HCT116 (cell line): ENCODE data around the gene LIPK. TPM values are rescaled to one million over a fixed set of nuclear protein-coding genes. Genes with fewer than 3 reads are reported as not detected.

Source experiments
- ATAC-seq: fragments of 200-7000 bp; cut with Tn5 transposase; 2 replicates; pipeline ENCODE4 v1.9.1; 2020; ENCODE audit warnings: mild to moderate bottlenecking, moderate library complexity
- BruUV-seq: library from RNA; stranded (reverse); fragments of 400-500 nt; replicated peaks from 2 replicates; lab custom pipeline; 2021; lab: Mats Ljungman, UMichigan
- CTCF ChIA-PET: fragments of 300-600 bp; sonication (Branson Sonifier 250); formaldehyde crosslinking; loops from one replicate; lab custom pipeline; 2021; ENCODE audit warnings: antibody characterized with exemption; lab: Charles Lee
- POLR2A ChIA-PET: fragments of 300-600, 350-600 bp; sonication (Branson Sonifier 250); formaldehyde crosslinking; loops from one replicate; lab custom pipeline; 2021; ENCODE audit warnings: antibody characterized with exemption; lab: Charles Lee
- RAD21 ChIA-PET, 2 experiments: fragments of 300-600 bp; sonication (Branson Sonifier 250); formaldehyde crosslinking; loops; one replicate each; lab custom pipeline; 2023; ENCODE audit warnings: low total read pairs in 2 of 2; ENCODE audit not compliant: uncharacterized antibody in 2 of 2, unreplicated experiment in 2 of 2, low non-redundant PET in 1 of 2; lab: Charles Lee
- DNase-seq: peaks from one replicate; pipeline ENCODE4 v3.0.0-alpha.2; 2010; ENCODE audit warnings: low read depth, low spot score
- H2AFZ ChIP-seq: fragments of 200-600 bp; shearing (Covaris generic), sonication (generic); 2 replicates; pipeline ENCODE4 v1.6.1; 2017; ENCODE audit warnings: low read depth, mixed run types, mixed read lengths, antibody characterized with exemption, low read length; ENCODE audit not compliant: poor library complexity, severe bottlenecking
- H3K27ac ChIP-seq: 2 replicates; pipeline ENCODE4 v1.5.1; 2012; ENCODE audit warnings: low read depth, low read length
- H3K27me3 ChIP-seq: fragments of 200-600 bp; sonication (generic); 2 replicates; pipeline ENCODE4 v1.6.1; 2016; ENCODE audit warnings: mixed run types, low read length, mixed read lengths; ENCODE audit not compliant: insufficient read depth
- H3K36me3 ChIP-seq, 2 experiments: fragments of 200-500 bp in 1 of 2; fragments of 200-600 bp in 1 of 2; sonication (Bioruptor generic) in 1 of 2; sonication (generic) in 1 of 2; 2 replicates each; pipeline versions ENCODE4 v1.5.1 to v1.6.1; 2014 to 2016; ENCODE audit warnings: low read length in 2 of 2, inconsistent platforms in 1 of 2, mixed read lengths in 1 of 2, mixed run types in 1 of 2; ENCODE audit not compliant: insufficient read depth in 2 of 2, control insufficient read depth in 1 of 2
- H3K4me1 ChIP-seq, 2 experiments: fragments of 200-600 bp in 1 of 2; sonication (generic) in 1 of 2; 2 replicates each; pipeline versions ENCODE4 v1.5.1 to v1.6.1; 2012 to 2017; ENCODE audit warnings: low read length in 2 of 2, inconsistent platforms in 1 of 2, mild to moderate bottlenecking in 1 of 2, mixed read lengths in 1 of 2, mixed run types in 1 of 2, moderate library complexity in 1 of 2; ENCODE audit not compliant: insufficient read depth in 2 of 2, control insufficient read depth in 1 of 2
- H3K4me2 ChIP-seq: fragments of 200-600 bp; sonication (generic); 2 replicates; pipeline ENCODE4 v1.6.1; 2017; ENCODE audit warnings: mixed run types, low read length, mixed read lengths
- H3K4me3 ChIP-seq, 2 experiments: fragments of 200-600 bp in 1 of 2; sonication (generic) in 1 of 2; replicated peaks in 1 of 2; 2 replicates each; pipeline ENCODE4 v1.5.1; 2011 to 2016; ENCODE audit warnings: low read length in 2 of 2, control low read depth in 1 of 2, low read depth in 1 of 2, mild to moderate bottlenecking in 1 of 2, mixed read lengths in 1 of 2, mixed run types in 1 of 2
- H3K79me2 ChIP-seq: fragments of 200-600 bp; sonication (generic); 2 replicates; pipeline ENCODE4 v1.6.1; 2017; ENCODE audit warnings: mild to moderate bottlenecking, mixed run types, low read length, moderate library complexity, mixed read lengths; ENCODE audit not compliant: insufficient read depth
- H3K9ac ChIP-seq: fragments of 200-600 bp; sonication (generic); 2 replicates; pipeline ENCODE4 v1.6.1; 2016; ENCODE audit warnings: low read length, mixed read lengths
- H3K9me2 ChIP-seq: fragments of 200-600 bp; sonication (generic), shearing (Covaris generic); 2 replicates; pipeline ENCODE4 v1.6.1; 2017; ENCODE audit warnings: mixed run types, mild to moderate bottlenecking, moderate library complexity; ENCODE audit not compliant: insufficient read depth
- H3K9me3 ChIP-seq, 2 experiments: fragments of 200-500 bp in 1 of 2; fragments of 200-600 bp in 1 of 2; sonication (Bioruptor generic) in 1 of 2; sonication (generic) in 1 of 2; 2 replicates each; pipeline ENCODE4 v1.6.1; 2014 to 2017; ENCODE audit warnings: low read length in 2 of 2, mixed read lengths in 2 of 2, inconsistent platforms in 1 of 2, low read depth in 1 of 2, mild to moderate bottlenecking in 1 of 2, mixed run types in 1 of 2, moderate library complexity in 1 of 2; ENCODE audit not compliant: control insufficient read depth in 1 of 2, insufficient read depth in 1 of 2
- H4K20me1 ChIP-seq: fragments of 200-600 bp; sonication (generic), shearing (Covaris generic); 2 replicates; pipeline ENCODE4 v1.6.1; 2017; ENCODE audit warnings: mixed run types, mild to moderate bottlenecking, moderate library complexity; ENCODE audit not compliant: insufficient read depth
- ATF3 ChIP-seq: IDR thresholded peaks from 2 replicates; pipeline ENCODE4 v1.6.1; 2012
- CBX3 ChIP-seq: IDR thresholded peaks from 2 replicates; pipeline ENCODE4 v1.6.1; 2012; ENCODE audit warnings: low read depth
- CEBPB ChIP-seq: IDR thresholded peaks from 2 replicates; pipeline ENCODE4 v1.6.1; 2012; ENCODE audit warnings: low read depth
- CTCF ChIP-seq, 3 experiments: fragments of 200-600 bp in 1 of 3; sonication (generic) in 1 of 3; IDR thresholded peaks in 2 of 3; conservative IDR thresholded peaks in 1 of 3; 2 replicates each; pipeline ENCODE4 v1.5.1; 2012 to 2017; ENCODE audit warnings: low read depth in 2 of 3, low read length in 2 of 3, antibody characterized with exemption in 1 of 3, borderline replicate concordance in 1 of 3, control low read depth in 1 of 3, mild to moderate bottlenecking in 1 of 3, mixed read lengths in 1 of 3, mixed run types in 1 of 3, moderate library complexity in 1 of 3; ENCODE audit not compliant: insufficient read depth in 1 of 3
- EZH2 ChIP-seq: fragments of 200-600 bp; sonication (generic); IDR thresholded peaks from 2 replicates; pipeline ENCODE4 v1.6.1; 2017; ENCODE audit warnings: antibody characterized with exemption, mixed run types
- EZH2phosphoT487 ChIP-seq: fragments of 200-600 bp; IDR thresholded peaks from 2 replicates; pipeline ENCODE4 v1.6.1; 2018; ENCODE audit warnings: antibody characterized with exemption, borderline replicate concordance
- FOSL1 ChIP-seq: IDR thresholded peaks from 2 replicates; pipeline ENCODE4 v1.6.1; 2012; ENCODE audit warnings: low read depth
- JUND ChIP-seq: IDR thresholded peaks from 2 replicates; pipeline ENCODE4 v1.6.1; 2012
- MAX ChIP-seq: IDR thresholded peaks from 2 replicates; pipeline ENCODE4 v1.6.1; 2012
- POLR2A ChIP-seq: IDR thresholded peaks from 2 replicates; pipeline ENCODE4 v1.7.0; 2011; ENCODE audit warnings: borderline replicate concordance; ENCODE audit not compliant: insufficient read depth, insufficient read length; ENCODE audit errors: extremely low read depth
- POLR2AphosphoS5 ChIP-seq: IDR thresholded peaks from 2 replicates; pipeline ENCODE4 v1.6.1; 2011; ENCODE audit warnings: mild to moderate bottlenecking, low read depth, low read length, moderate library complexity
- RAD21 ChIP-seq: IDR thresholded peaks from 2 replicates; pipeline ENCODE4 v1.6.1; 2012; ENCODE audit warnings: low read depth, mild to moderate bottlenecking
- REST ChIP-seq: IDR thresholded peaks from 2 replicates; pipeline ENCODE4 v1.6.1; 2012; ENCODE audit warnings: low read depth
- SIN3A ChIP-seq: IDR thresholded peaks from 2 replicates; pipeline ENCODE4 v1.6.1; 2012; ENCODE audit warnings: low read depth
- SRF ChIP-seq: IDR thresholded peaks from 2 replicates; pipeline ENCODE4 v1.6.1; 2012; ENCODE audit warnings: low read depth
- TCF7L2 ChIP-seq: IDR thresholded peaks from 2 replicates; pipeline ENCODE4 v1.7.0; 2011; ENCODE audit warnings: borderline replicate concordance, inconsistent platforms; ENCODE audit not compliant: insufficient read depth, insufficient read length; ENCODE audit errors: extremely low read depth
- YY1 ChIP-seq: IDR thresholded peaks from 2 replicates; pipeline ENCODE4 v1.6.1; 2011; ENCODE audit warnings: low read length, low read depth, moderate library complexity, mild to moderate bottlenecking; ENCODE audit not compliant: insufficient replicate concordance; ENCODE audit errors: extremely low read depth
- ZFX ChIP-seq: fragments of 450-650 bp; IDR thresholded peaks from 2 replicates; pipeline ENCODE4 v1.6.1; 2017
- ZNF274 ChIP-seq: fragments of 200-500 bp; sonication (Bioruptor generic); IDR thresholded peaks from 2 replicates; pipeline ENCODE4 v1.6.1; 2014; ENCODE audit warnings: mild to moderate bottlenecking, low read depth, low read length, inconsistent platforms
- intact Hi-C: fragments of 100-400 bp; cut with micrococcal nuclease; formaldehyde crosslinking; loops from 2 replicates; pipeline ENCODE4 v1.10.0; 2022
- total RNA-seq: library from RNA; stranded (reverse); gene quantifications from one replicate; pipeline ENCODE4 v1.2.1, GENCODE V29; 2021; ENCODE audit not compliant: unreplicated experiment

LIPK gene
- total RNA-seq, 1 experiment from 2014 or later: not detected

GRCh38 chr10:88668465-88668864 is 37.6 kb upstream of the LIPK start (continued):
- no peak for TF ChIP-seq CBX3
- TF ChIP-seq, all 23 proteins: peak for 0

- intact Hi-C loops: no loop called here
- Histone ChIP-seq H3K9ac (no peak overlapping the region), H4K20me1 (no peaks in the 10 kb centered on the region), H3K27ac (no peak overlapping the region), H3K4me3 (no peak overlapping the region), H2AFZ (no peak overlapping the region), H3K27me3 (no peaks in the 10 kb centered on the region), H3K4me2 (no peak overlapping the region), H3K9me2 (peaks cover 5% of the 10 kb centered on the region; the same call in 1 of the 2 replicates), H3K36me3 (no peaks in the 10 kb centered on the region), H3K9me3 (no peaks in the 10 kb centered on the region), H3K4me1 (no peaks in the 10 kb centered on the region), H3K79me2 (no peaks in the 10 kb centered on the region)
- RAD21 ChIA-PET: no interaction called here
- POLR2A ChIA-PET: no interaction called here
- CTCF ChIA-PET: no interaction called here
- BruUV-seq: no TSS peak
- no peak for DNase-seq
- no peak for ATAC-seq
- TF ChIP-seq YY1 (no peak), TCF7L2 (no peak), CTCF (IDR thresholded peaks at IDR 0.05 in 2 of 3, conservative IDR thresholded peaks at IDR 0.05 in 1 of 3; ENCODE audit: borderline replicate concordance in 1 of 3, insufficient read depth in 1 of 3, low read depth in 2 of 3, low read length in 2 of 3) (no peak), MAX (no peak), EZH2phosphoT487 (no peak), ZNF274 (no peak), RAD21 (no peak), CEBPB (no peak), FOSL1 (no peak), EZH2 (no peak), REST (no peak), SRF (no peak), ZFX (no peak), POLR2AphosphoS5 (no peak), SIN3A (no peak), POLR2A (no peak), ATF3 (no peak), CBX3 (no peak), JUND (no peak)
Measured at GRCh38 chr10:88670497-88670896, 35.6 kb upstream of the LIPK start.
